HepG2 (cell line): ENCODE measurements around the gene ZNF618. TPM values are rescaled to one million over a fixed set of nuclear protein-coding genes. Genes with fewer than 3 reads are reported as not detected.

Source experiments
- ATAC-seq: fragments of 200-7000 bp; cut with Tn5 transposase; 3 replicates; pipeline ENCODE4 v1.9.1; 2020; ENCODE audit warnings: mild to moderate bottlenecking, moderate library complexity
- BruUV-seq: library from RNA; stranded (reverse); fragments of 400-500 nt; replicated peaks from 2 replicates; lab custom pipeline; 2021; lab: Mats Ljungman, UMichigan
- CTCF ChIA-PET: fragments of 300-600 bp; formaldehyde crosslinking; extraction: SDS; loops from one replicate; lab custom pipeline; 2021; ENCODE audit warnings: low total read pairs, inconsistent platforms, low intra/inter-chr PET ratio; lab: Yijun Ruan, JAX
- POLR2A ChIA-PET: fragments of 350-600 bp; sonication (Branson Sonifier 250); formaldehyde crosslinking; loops from one replicate; lab custom pipeline; 2020; ENCODE audit warnings: antibody characterized with exemption, inconsistent platforms; lab: Yijun Ruan, JAX
- DNase-seq: peaks from one replicate; pipeline ENCODE4 v3.0.0-alpha.2; 2015; ENCODE audit warnings: low spot score
- FAIRE-seq: peaks from 3 replicates; lab custom pipeline; 2011; peaks lifted over from hg19 to GRCh38; lab: Jason Lieb, UNC
- H2AFZ ChIP-seq: one replicate; pipeline ENCODE4 v1.6.1; 2011; ENCODE audit warnings: low read length, inconsistent platforms
- H3K27ac ChIP-seq: fragments of 300-600 bp; 3 replicates; pipeline ENCODE4 v1.8.0; 2011; ENCODE audit warnings: mixed run types, mild to moderate bottlenecking, mixed read lengths, low read length, inconsistent platforms; ENCODE audit not compliant: insufficient read depth; ENCODE audit errors: extremely low read length
- H3K27me3 ChIP-seq, 2 experiments: fragments of 200-600 bp in 1 of 2; 2 replicates in 1 of 2; 3 replicates in 1 of 2; pipeline versions ENCODE4 v1.6.0 to v1.8.0; 2011; ENCODE audit warnings: low read length in 2 of 2, mild to moderate bottlenecking in 2 of 2, moderate library complexity in 2 of 2, inconsistent platforms in 1 of 2; ENCODE audit not compliant: insufficient read depth in 2 of 2, control insufficient read depth in 1 of 2
- H3K36me3 ChIP-seq, 2 experiments: fragments of 200-600 bp in 1 of 2; replicated peaks in 1 of 2; 2 replicates in 1 of 2; 3 replicates in 1 of 2; pipeline versions ENCODE4 v1.5.1 to v1.8.0; 2011; ENCODE audit warnings: low read length in 2 of 2, inconsistent platforms in 1 of 2; ENCODE audit not compliant: insufficient read depth in 2 of 2, control insufficient read depth in 1 of 2
- H3K4me1 ChIP-seq: 2 replicates; pipeline ENCODE4 v1.5.1; 2012; ENCODE audit warnings: low read length, inconsistent platforms; ENCODE audit not compliant: insufficient read depth
- H3K4me2 ChIP-seq: 2 replicates; pipeline ENCODE4 v1.6.0; 2011; ENCODE audit warnings: low read depth, low read length, inconsistent platforms
- H3K4me3 ChIP-seq, 3 experiments: fragments of 200-600 bp in 1 of 3; sonication (generic), shearing (Covaris generic) in 1 of 3; replicated peaks in 1 of 3; 2 replicates each; pipeline ENCODE4 v1.5.1; 2011 to 2016; ENCODE audit warnings: low read length in 3 of 3, inconsistent platforms in 2 of 3, low read depth in 2 of 3, mild to moderate bottlenecking in 2 of 3, control low read depth in 1 of 3, mixed read lengths in 1 of 3; ENCODE audit not compliant: insufficient read depth in 1 of 3
- H3K79me2 ChIP-seq: one replicate; pipeline ENCODE4 v1.6.1; 2011; ENCODE audit warnings: low read length, inconsistent platforms; ENCODE audit not compliant: insufficient read depth
- H3K9ac ChIP-seq: 2 replicates; pipeline ENCODE4 v1.6.0; 2011; ENCODE audit warnings: mild to moderate bottlenecking, low read depth, low read length, inconsistent platforms; ENCODE audit not compliant: insufficient read depth
- H3K9me3 ChIP-seq: 2 replicates; pipeline ENCODE4 v1.5.1; 2012; ENCODE audit warnings: mild to moderate bottlenecking, low read length
- H4K20me1 ChIP-seq: 2 replicates; pipeline ENCODE4 v1.6.0; 2011; ENCODE audit warnings: inconsistent platforms, mild to moderate bottlenecking, low read length, moderate library complexity; ENCODE audit not compliant: insufficient read depth
- AGO1 ChIP-seq: fragments of 200-400 bp; formaldehyde crosslinking; IDR thresholded peaks from 2 replicates; pipeline ENCODE4 v1.6.1; 2017; ENCODE audit warnings: mild to moderate bottlenecking, low read depth, low read length, moderate library complexity; ENCODE audit not compliant: poor library complexity, severe bottlenecking
- ARNT ChIP-seq: fragments of 450-650 bp; IDR thresholded peaks from 2 replicates; pipeline ENCODE4 v1.6.1; 2017
- KDM5A ChIP-seq: fragments of 200-600 bp; sonication (generic); IDR thresholded peaks from 2 replicates; pipeline ENCODE4 v1.7.0; 2018; ENCODE audit warnings: antibody characterized with exemption, mild to moderate bottlenecking, low read length, borderline replicate concordance
- KLF9 ChIP-seq: IDR thresholded peaks from 2 replicates; pipeline ENCODE4 v1.6.1; 2016; ENCODE audit warnings: low read depth
- NR3C1 ChIP-seq: sonication (generic); formaldehyde crosslinking; IDR thresholded peaks from 2 replicates; pipeline ENCODE4 v1.4.0; 2020; ENCODE audit warnings: missing genetic modification reagents
- RXRA ChIP-seq: sonication (generic); formaldehyde crosslinking; IDR thresholded peaks from 2 replicates; pipeline ENCODE4 v1.5.1; 2020; ENCODE audit warnings: missing genetic modification reagents
- SALL1 ChIP-seq: sonication (generic); formaldehyde crosslinking; IDR thresholded peaks from 2 replicates; pipeline ENCODE4 v1.8.0; 2022; ENCODE audit warnings: mild to moderate bottlenecking, missing genetic modification reagents
- STAT5B ChIP-seq: sonication (generic); formaldehyde crosslinking; IDR thresholded peaks from 2 replicates; pipeline ENCODE4 v1.4.0; 2020; ENCODE audit warnings: missing genetic modification reagents
- ZFX ChIP-seq: sonication (generic); formaldehyde crosslinking; IDR thresholded peaks from 2 replicates; pipeline ENCODE4 v1.4.0; 2020; ENCODE audit warnings: mild to moderate bottlenecking, low read depth, missing genetic modification reagents, moderate library complexity
- WGBS: methylation state at CpG from one replicate; pipeline ENCODE4 v1.1.6; 2017; ENCODE audit warnings: low lambda C conversion rate; 5-methylcytosine and 5-hydroxymethylcytosine counted together
- in situ Hi-C: cut with HindIII; loops from 2 replicates; pipeline ENCODE4 v1.10.0; 2017; ENCODE audit warnings: low pct_unique_long_range_greater_than_20kb; ENCODE audit not compliant: extremely low pct_ligation_motif_present
- intact Hi-C: fragments of 100-400 bp; cut with micrococcal nuclease; formaldehyde crosslinking; loops from one replicate; pipeline ENCODE4 v1.10.0; 2022; ENCODE audit not compliant: unreplicated experiment
- polyA plus RNA-seq, 8 experiments: library from polyadenylated mRNA; depleted of rRNA in 3 of 8; stranded (reverse) in 7 of 8; unstranded in 1 of 8; fragments of >200 nt; fragmentation: Illumina TruSeq in 4 of 8; extraction: Trizol in 4 of 8; gene quantifications; 2 replicates each; pipeline versions ENCODE4 v1.2.1 to v1.2.3, GENCODE V29; 2011 to 2016; ENCODE audit warnings: low read depth in 4 of 8, missing spikeins in 1 of 8, mixed read lengths in 1 of 8; ENCODE audit not compliant: insufficient read depth in 1 of 8
- total RNA-seq, 5 experiments: library from RNA; depleted of rRNA; stranded (reverse); fragments of >200 nt; fragmentation: Illumina TruSeq; extraction: Trizol; gene quantifications; 2 replicates each; pipeline ENCODE4 v1.2.3, GENCODE V29; 2016; ENCODE audit warnings: low read depth in 1 of 5
- TF ChIP-seq, protein P1 (sequence below): IDR thresholded peaks from 2 replicates; pipeline ENCODE4 v1.6.1; 2016; ENCODE audit warnings: missing genetic modification reagents, missing compliant biosample characterization
- TF ChIP-seq, protein P2 (sequence below): sonication (generic); formaldehyde crosslinking; IDR thresholded peaks from 2 replicates; pipeline ENCODE4 v1.4.0; 2020; ENCODE audit warnings: missing genetic modification reagents
- TF ChIP-seq, protein P3 (sequence below): sonication (generic); formaldehyde crosslinking; IDR thresholded peaks from 2 replicates; pipeline ENCODE4 v1.4.0; 2020; ENCODE audit warnings: missing genetic modification reagents

The ZNF618 gene
- total and polyA plus RNA-seq, 2 of the 13 experiments (the other 11 are each of a cell fraction or from before 2014, with no cell fraction given): 0.07 TPM

DNA sequence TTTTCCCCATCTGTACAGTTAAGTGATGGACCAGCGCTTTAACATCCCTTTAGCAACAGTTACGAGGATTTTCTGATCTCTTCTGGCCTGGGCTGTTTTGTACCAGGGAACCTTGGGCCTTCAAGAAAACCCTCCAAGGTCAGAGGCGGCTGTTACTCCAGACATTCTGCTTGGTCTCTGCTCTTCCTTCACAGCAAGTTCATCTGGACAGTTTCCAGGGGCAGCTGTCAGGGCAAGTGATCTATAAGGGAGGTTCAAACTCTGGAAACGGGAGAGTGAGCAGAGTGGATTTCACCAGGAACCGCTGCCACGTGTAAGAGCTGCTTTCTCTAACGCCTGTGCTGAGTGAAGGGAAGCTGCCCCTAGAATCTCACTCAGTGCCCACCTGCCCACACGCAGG, 36.7 kb downstream of the ZNF618 start:
- ATAC-seq: no peak
- no peak overlapping the region for H3K9ac ChIP-seq
- ChIA-PET POLR2A (no interaction called here), CTCF (no interaction called here)
- H3K27ac ChIP-seq: no peak overlapping the region
- in situ Hi-C loops (no loop called here), intact Hi-C loops (no loop called here)
- no peaks in the 10 kb centered on the region for H3K9me3 ChIP-seq
- H3K4me2 ChIP-seq: no peak overlapping the region
- H3K79me2 ChIP-seq: no peaks in the 10 kb centered on the region
- H3K27me3 ChIP-seq: peaks cover 0 to 5% of the 10 kb centered on the region in 2 experiments; a peak in 1 of 5 replicates
- TF ChIP-seq NR3C1: no peak
- TF ChIP-seq RXRA: no peak
- TF ChIP-seq, protein P1, sequence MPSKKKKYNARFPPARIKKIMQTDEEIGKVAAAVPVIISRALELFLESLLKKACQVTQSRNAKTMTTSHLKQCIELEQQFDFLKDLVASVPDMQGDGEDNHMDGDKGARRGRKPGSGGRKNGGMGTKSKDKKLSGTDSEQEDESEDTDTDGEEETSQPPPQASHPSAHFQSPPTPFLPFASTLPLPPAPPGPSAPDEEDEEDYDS (CRISPR knock-in tag): no peak
- TF ChIP-seq, protein P2, sequence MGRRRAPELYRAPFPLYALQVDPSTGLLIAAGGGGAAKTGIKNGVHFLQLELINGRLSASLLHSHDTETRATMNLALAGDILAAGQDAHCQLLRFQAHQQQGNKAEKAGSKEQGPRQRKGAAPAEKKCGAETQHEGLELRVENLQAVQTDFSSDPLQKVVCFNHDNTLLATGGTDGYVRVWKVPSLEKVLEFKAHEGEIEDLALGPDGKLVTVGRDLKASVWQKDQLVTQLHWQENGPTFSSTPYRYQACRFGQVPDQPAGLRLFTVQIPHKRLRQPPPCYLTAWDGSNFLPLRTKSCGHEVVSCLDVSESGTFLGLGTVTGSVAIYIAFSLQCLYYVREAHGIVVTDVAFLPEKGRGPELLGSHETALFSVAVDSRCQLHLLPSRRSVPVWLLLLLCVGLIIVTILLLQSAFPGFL (CRISPR knock-in tag): no peak
- TF ChIP-seq SALL1 (CRISPR knock-in tag): no peak
- TF ChIP-seq ZFX: no peak
- TF ChIP-seq KLF9: no peak
- H3K4me1 ChIP-seq: no peaks in the 10 kb centered on the region
- H3K4me3 ChIP-seq: no peak overlapping the region
- H3K36me3 ChIP-seq: no peaks in the 10 kb centered on the region
- BruUV-seq: no TSS peak
- FAIRE-seq: no peak
- H4K20me1 ChIP-seq: no peaks in the 10 kb centered on the region
- no peak overlapping the region for H2AFZ ChIP-seq
- no peak for DNase-seq
- WGBS: 57% methylated on average over 5 of the region's 8 CpGs

DNA sequence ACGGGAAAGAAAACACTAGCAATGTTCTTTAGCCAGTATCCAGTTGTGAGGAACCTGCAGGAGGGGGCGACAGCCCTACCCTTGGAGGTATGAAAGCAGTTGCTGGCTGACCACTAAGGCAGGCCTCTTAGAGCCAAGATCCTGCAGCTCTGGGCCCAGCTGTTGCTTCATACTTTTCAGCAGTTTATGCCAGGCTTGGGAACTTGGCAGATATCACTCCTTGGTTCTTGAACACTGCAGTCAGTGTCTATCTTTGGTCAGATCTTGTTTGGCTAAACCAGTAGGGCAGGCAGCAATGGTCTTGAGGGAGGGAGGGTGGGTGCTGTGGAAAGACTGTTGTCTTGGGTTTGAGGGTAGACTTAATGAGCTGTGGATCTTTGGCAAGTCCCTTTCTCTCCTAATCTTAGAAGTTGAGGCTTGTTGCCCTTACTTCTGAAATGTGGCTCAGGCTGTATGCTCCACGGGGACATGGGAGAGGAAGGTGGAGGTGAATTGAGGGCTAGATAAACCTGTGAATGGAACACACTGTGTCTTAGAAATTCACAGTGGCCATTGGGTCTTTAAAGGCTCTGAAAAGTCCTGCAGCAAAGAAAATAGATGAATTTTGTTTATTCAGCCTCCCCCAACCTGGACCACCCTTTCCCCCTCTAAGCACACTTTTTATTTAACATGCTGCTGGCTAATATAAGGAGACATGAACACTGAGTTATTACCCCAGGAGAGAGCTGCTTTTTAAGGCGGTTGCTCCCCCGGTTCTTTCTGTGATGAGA, 37.5 kb downstream of the ZNF618 start:
- no peaks in the 10 kb centered on the region for H3K79me2 ChIP-seq
- H3K4me3 ChIP-seq: no peak overlapping the region
- intact Hi-C loops (no loop called here), in situ Hi-C loops (no loop called here)
- no TSS peak for BruUV-seq
- no peak overlapping the region for H2AFZ ChIP-seq
- no peaks in the 10 kb centered on the region for H4K20me1 ChIP-seq
- no peaks in the 10 kb centered on the region for H3K9me3 ChIP-seq
- CTCF ChIA-PET: no interaction called here
- ATAC-seq: no peak
- H3K4me1 ChIP-seq: no peaks in the 10 kb centered on the region
- no peaks in the 10 kb centered on the region for H3K36me3 ChIP-seq
- peaks cover 0 to 5% of the 10 kb centered on the region in 2 experiments; a peak in 1 of 5 replicates for H3K27me3 ChIP-seq
- FAIRE-seq: no peak
- H3K4me2 ChIP-seq: no peak overlapping the region
- H3K9ac ChIP-seq: no peak overlapping the region
- DNase-seq: no peak
- 76% methylated on average over 3 of the region's 5 CpGs for WGBS
- H3K27ac ChIP-seq: no peak overlapping the region
- POLR2A ChIA-PET: no interaction called here
- TF ChIP-seq ARNT (no peak), STAT5B (CRISPR knock-in tag) (no peak), AGO1 (no peak), KDM5A (no peak)
- TF ChIP-seq, protein P3, sequence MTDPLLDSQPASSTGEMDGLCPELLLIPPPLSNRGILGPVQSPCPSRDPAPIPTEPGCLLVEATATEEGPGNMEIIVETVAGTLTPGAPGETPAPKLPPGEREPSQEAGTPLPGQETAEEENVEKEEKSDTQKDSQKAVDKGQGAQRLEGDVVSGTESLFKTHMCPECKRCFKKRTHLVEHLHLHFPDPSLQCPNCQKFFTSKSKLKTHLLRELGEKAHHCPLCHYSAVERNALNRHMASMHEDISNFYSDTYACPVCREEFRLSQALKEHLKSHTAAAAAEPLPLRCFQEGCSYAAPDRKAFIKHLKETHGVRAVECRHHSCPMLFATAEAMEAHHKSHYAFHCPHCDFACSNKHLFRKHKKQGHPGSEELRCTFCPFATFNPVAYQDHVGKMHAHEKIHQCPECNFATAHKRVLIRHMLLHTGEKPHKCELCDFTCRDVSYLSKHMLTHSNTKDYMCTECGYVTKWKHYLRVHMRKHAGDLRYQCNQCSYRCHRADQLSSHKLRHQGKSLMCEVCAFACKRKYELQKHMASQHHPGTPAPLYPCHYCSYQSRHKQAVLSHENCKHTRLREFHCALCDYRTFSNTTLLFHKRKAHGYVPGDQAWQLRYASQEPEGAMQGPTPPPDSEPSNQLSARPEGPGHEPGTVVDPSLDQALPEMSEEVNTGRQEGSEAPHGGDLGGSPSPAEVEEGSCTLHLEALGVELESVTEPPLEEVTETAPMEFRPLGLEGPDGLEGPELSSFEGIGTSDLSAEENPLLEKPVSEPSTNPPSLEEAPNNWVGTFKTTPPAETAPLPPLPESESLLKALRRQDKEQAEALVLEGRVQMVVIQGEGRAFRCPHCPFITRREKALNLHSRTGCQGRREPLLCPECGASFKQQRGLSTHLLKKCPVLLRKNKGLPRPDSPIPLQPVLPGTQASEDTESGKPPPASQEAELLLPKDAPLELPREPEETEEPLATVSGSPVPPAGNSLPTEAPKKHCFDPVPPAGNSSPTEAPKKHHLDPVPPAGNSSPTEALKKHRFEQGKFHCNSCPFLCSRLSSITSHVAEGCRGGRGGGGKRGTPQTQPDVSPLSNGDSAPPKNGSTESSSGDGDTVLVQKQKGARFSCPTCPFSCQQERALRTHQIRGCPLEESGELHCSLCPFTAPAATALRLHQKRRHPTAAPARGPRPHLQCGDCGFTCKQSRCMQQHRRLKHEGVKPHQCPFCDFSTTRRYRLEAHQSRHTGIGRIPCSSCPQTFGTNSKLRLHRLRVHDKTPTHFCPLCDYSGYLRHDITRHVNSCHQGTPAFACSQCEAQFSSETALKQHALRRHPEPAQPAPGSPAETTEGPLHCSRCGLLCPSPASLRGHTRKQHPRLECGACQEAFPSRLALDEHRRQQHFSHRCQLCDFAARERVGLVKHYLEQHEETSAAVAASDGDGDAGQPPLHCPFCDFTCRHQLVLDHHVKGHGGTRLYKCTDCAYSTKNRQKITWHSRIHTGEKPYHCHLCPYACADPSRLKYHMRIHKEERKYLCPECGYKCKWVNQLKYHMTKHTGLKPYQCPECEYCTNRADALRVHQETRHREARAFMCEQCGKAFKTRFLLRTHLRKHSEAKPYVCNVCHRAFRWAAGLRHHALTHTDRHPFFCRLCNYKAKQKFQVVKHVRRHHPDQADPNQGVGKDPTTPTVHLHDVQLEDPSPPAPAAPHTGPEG (CRISPR knock-in tag): no peak
